HepG2 (cell line): ENCODE data around the gene ARL15. TPM values are rescaled to one million over a fixed set of nuclear protein-coding genes. Genes with fewer than 3 reads are reported as not detected.

Experiments
- ATF1 ChIP-seq: IDR thresholded peaks from 2 replicates; pipeline ENCODE4 v1.6.1; 2016; ENCODE audit warnings: mild to moderate bottlenecking, control low read depth
- BRD4 ChIP-seq: sonication (generic); formaldehyde crosslinking; IDR thresholded peaks from 2 replicates; pipeline ENCODE4 v1.4.0; 2020; ENCODE audit warnings: missing genetic modification reagents
- CEBPB ChIP-seq: IDR thresholded peaks from 2 replicates; pipeline ENCODE4 v1.6.1; 2011; ENCODE audit warnings: low read depth, low read length, improper control_type of control experiment, borderline replicate concordance
- CEBPG ChIP-seq: IDR thresholded peaks from 2 replicates; pipeline ENCODE4 v1.6.1; 2016
- FOSL1 ChIP-seq: sonication (generic); formaldehyde crosslinking; IDR thresholded peaks from 2 replicates; pipeline ENCODE4 v1.9.0; 2021; ENCODE audit warnings: missing genetic modification reagents, borderline replicate concordance
- GMEB2 ChIP-seq: IDR thresholded peaks from 2 replicates; pipeline ENCODE4 v1.6.1; 2016; ENCODE audit warnings: missing biosample characterization, missing genetic modification reagents, low read depth
- MIER3 ChIP-seq: IDR thresholded peaks from 2 replicates; pipeline ENCODE4 v1.6.1; 2016; ENCODE audit warnings: missing compliant biosample characterization, borderline replicate concordance
- REPIN1 ChIP-seq: sonication (generic); formaldehyde crosslinking; IDR thresholded peaks from 2 replicates; pipeline ENCODE4 v1.8.0; 2022; ENCODE audit warnings: missing genetic modification reagents, low read depth, mild to moderate bottlenecking, borderline replicate concordance
- SRSF9 ChIP-seq: fragments of 200-400 bp; formaldehyde crosslinking; IDR thresholded peaks from 2 replicates; pipeline ENCODE4 v1.6.1; 2018; ENCODE audit warnings: borderline replicate concordance, mild to moderate bottlenecking, low read depth, low read length; ENCODE audit not compliant: insufficient read depth, poor library complexity, severe bottlenecking
- UBTF ChIP-seq: sonication (generic); formaldehyde crosslinking; IDR thresholded peaks from 2 replicates; pipeline ENCODE4 v1.4.0; 2020; ENCODE audit warnings: mild to moderate bottlenecking, missing genetic modification reagents
- ZFP37 ChIP-seq: sonication (generic); formaldehyde crosslinking; IDR thresholded peaks from 2 replicates; pipeline ENCODE4 v1.4.0; 2020; ENCODE audit warnings: missing genetic modification reagents, borderline replicate concordance
- ZNF703 ChIP-seq: sonication (generic); formaldehyde crosslinking; IDR thresholded peaks from 2 replicates; pipeline ENCODE4 v1.5.1; 2020; ENCODE audit warnings: missing genetic modification reagents, mild to moderate bottlenecking, moderate library complexity, borderline replicate concordance
- ZNF747 ChIP-seq: sonication (generic); formaldehyde crosslinking; IDR thresholded peaks from 2 replicates; pipeline ENCODE4 v1.8.1; 2023; ENCODE audit warnings: missing genetic modification reagents, mild to moderate bottlenecking, borderline replicate concordance
- polyA plus RNA-seq, 8 experiments: library from polyadenylated mRNA; depleted of rRNA in 3 of 8; stranded (reverse) in 7 of 8; unstranded in 1 of 8; fragments of >200 nt; fragmentation: Illumina TruSeq in 4 of 8; extraction: Trizol in 4 of 8; gene quantifications; 2 replicates each; pipeline versions ENCODE4 v1.2.1 to v1.2.3, GENCODE V29; 2011 to 2016; ENCODE audit warnings: low read depth in 4 of 8, missing spikeins in 1 of 8, mixed read lengths in 1 of 8; ENCODE audit not compliant: insufficient read depth in 1 of 8
- total RNA-seq, 5 experiments: library from RNA; depleted of rRNA; stranded (reverse); fragments of >200 nt; fragmentation: Illumina TruSeq; extraction: Trizol; gene quantifications; 2 replicates each; pipeline ENCODE4 v1.2.3, GENCODE V29; 2016; ENCODE audit warnings: low read depth in 1 of 5
- TF ChIP-seq, protein P1 (sequence below): conservative IDR thresholded peaks from 2 replicates; pipeline ENCODE4 v1.6.1; 2018; ENCODE audit warnings: missing genetic modification reagents

The ARL15 gene
- total and polyA plus RNA-seq, 2 of the 13 experiments (the other 11 are each of a cell fraction or from before 2014, with no cell fraction given): 2.5 to 7.7 TPM

DNA sequence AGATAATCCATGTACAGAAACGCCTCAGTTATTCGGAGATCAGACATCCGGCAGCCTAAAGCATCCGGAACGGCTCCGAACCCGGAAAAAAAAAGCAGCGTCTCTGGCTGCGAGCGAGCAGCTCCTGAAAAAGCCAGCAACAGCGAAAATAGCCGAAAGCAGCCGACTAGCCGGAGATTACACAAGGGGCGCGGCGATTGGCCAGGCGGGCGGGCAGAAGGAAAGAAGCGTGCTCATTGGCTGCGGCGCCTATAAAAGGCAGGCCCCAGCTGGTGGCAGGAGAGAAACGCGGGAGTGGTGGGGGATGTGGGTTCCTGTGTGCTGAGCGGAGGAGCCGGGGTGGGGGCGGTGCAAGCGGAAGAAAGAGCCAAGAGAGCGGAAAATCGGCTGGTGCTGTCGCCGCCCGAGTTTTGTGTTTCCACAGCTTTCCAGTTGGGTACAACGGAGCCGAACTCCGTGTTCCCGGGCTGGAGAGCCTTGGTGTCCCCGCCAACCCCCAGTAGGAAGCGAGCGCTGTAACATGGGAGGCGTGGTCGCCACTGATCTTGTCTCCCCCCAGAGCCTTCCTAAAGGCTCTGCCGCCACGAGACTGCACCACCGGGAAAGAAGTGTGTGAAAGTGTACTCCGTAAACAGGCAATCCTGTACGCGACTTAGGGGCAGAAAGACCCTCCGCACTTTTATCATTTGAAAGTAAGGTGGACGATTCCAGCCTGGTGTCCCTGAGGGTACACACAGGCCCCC, at the start of gene ARL15 (continued):
- peak; percentile 94 for TF ChIP-seq CEBPB
- no peak for TF ChIP-seq GMEB2 (CRISPR knock-in tag)
- no peak for TF ChIP-seq MIER3 (CRISPR knock-in tag)
- TF ChIP-seq, protein P1, sequence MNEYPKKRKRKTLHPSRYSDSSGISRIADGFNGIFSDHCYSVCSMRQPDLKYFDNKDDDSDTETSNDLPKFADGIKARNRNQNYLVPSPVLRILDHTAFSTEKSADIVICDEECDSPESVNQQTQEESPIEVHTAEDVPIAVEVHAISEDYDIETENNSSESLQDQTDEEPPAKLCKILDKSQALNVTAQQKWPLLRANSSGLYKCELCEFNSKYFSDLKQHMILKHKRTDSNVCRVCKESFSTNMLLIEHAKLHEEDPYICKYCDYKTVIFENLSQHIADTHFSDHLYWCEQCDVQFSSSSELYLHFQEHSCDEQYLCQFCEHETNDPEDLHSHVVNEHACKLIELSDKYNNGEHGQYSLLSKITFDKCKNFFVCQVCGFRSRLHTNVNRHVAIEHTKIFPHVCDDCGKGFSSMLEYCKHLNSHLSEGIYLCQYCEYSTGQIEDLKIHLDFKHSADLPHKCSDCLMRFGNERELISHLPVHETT (CRISPR knock-in tag): no peak
- TF ChIP-seq ZNF703 (CRISPR knock-in tag): no peak
- peak; percentile 71; the same call in 1 of the 2 replicates for TF ChIP-seq UBTF (CRISPR knock-in tag)
- no peak for TF ChIP-seq ZNF747 (CRISPR knock-in tag)
- peak; percentile 34; the same call in 1 of the 2 replicates for TF ChIP-seq REPIN1 (CRISPR knock-in tag)
- no peak for TF ChIP-seq ATF1 (CRISPR knock-in tag)
- peak; percentile 68 for TF ChIP-seq CEBPG (CRISPR knock-in tag)
- TF ChIP-seq ZFP37 (CRISPR knock-in tag): no peak; the same call in 1 of the 2 replicates
- TF ChIP-seq SRSF9: no peak
- no peak for TF ChIP-seq FOSL1 (CRISPR knock-in tag)
- TF ChIP-seq BRD4: no peak
